Activated CD4-positive, alpha-beta T cell treated with anti-CD3 and anti-CD28 coated beads for 48 hours (primary cell): ENCODE measurements around the gene IRX5.

ENCODE experiments used
- DNase-seq: peaks from one replicate; pipeline ENCODE4 v3.0.0-alpha.2; 2020

IRX5 gene

DNA sequence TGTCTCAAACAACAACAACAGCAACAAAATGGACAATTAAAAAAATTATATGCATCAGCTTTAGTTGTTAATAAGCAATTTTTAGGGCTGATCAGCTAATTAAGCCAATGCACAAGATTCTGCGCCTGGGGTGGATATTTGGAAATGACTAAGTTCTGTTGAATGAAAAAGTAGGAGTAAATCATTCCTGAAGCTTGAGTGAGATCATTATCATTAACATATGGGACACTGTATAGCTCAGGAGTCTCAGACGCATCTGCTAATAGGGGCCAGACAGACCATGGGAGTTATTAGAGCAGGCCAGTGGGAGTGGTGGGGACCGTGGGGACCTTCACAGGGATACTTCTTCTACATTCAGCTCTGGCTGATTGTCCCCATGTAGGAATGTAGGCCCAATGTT, 22.8 kb downstream of the IRX5 start:
- DNase-seq = no peak

DNA sequence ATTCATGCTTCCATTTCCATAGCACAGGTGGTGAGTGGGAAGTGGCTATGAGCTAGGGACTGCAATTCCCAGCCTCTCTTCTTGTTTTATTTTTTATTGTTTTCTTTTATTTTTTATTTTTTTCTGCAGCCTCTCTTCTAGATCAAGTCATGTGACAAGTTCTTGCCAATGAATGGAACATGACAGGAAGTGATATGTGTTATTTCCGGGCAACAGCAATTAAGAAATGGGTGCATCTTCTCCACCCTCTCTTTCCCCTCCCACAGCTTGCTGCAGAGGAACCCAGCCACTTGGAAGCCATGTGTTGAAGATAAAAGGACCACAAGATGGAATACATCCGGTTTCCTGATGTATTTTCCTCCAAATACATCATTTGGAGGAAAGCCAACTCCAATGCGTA, 23.6 kb downstream of the IRX5 start:
- DNase-seq = no peak

- no peak for DNase-seq
Measured at GRCh38 chr16:54955757-54956156, 25.1 kb downstream of the IRX5 start.

DNA sequence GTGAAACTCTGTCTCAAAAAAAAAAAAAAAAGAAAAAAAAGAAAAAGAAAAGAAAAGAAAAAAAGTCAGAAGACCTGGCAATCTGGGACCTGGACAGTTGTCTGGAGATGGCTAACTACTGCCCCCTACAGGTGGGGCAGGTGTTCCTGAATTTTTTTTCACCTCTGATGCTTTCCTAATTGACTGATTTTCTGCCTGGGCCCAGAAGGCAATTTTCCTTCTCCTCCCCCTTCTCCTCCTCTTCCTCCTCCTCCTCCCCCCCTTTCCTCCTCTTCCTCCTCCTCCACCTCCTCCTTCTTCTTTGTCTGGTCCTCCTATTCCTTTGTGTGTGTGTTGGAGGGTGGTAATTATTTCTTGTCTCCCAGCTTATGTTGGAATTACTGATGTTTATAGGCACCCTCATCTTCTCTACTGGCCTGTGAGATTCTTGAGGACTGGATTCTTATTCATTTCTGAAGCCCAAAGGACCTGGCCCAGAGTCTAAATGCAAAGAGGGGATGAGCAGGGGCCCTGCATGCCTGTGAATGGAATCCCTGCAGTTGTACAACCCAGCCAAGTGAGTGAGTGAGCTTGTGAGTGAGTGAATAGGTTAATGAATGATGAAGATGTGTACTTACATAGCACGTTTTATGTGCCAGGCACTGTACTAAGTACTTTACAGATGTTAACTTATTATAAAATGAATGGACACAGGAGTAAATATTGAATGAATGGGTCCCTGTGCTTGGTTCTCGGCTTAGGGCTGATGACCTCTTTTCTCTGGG, 26.9 kb downstream of the IRX5 start:
- DNase-seq = peak; percentile 48

GRCh38 chr16:54962045-54962444, 31.4 kb downstream of the IRX5 start:
- DNase-seq = no peak

DNA sequence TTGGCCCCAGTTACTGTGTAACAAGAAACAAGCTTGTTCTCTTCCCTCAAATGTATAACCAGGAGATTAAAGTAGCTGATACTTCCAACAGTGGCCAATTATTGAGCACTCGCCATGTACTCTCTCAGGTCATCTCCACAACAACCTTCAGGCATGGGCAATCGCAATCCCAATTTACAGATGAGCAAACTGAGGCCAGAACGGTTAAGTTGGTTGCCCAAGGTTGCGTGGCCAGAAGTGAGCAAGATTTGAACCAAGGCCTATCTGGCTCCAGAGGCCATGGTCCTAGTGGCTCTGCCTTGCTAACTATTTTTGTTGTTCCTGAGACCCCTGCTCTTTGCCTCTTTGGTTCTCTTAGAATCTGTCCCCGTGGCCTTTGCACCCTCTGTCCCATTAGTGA, 33.6 kb downstream of the IRX5 start:
- DNase-seq = no peak

GRCh38 chr16:54965464-54965863, 34.8 kb downstream of the IRX5 start:
- DNase-seq = no peak

- DNase-seq = no peak
Measured at GRCh38 chr16:54968011-54968410, 37.3 kb downstream of the IRX5 start.

DNA sequence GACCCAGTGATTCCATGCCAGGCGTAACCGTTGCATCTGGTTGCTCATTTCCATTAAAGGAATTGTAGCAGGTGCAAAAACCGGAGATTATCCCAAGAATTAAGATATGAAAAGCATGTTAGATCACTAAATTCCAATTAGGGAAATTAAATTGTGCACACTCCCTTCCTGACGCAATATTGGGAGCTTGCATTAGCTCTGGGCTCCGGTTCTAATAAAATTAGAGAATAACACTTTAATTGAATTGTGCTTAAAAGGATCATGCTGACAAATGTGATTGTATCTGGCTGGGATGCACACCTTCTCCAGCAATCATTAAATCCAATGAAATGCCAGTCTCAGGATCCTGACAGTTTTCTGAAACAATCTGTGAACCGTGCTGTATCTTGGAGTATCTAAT, 38.1 kb downstream of the IRX5 start:
- DNase-seq = no peak

DNA sequence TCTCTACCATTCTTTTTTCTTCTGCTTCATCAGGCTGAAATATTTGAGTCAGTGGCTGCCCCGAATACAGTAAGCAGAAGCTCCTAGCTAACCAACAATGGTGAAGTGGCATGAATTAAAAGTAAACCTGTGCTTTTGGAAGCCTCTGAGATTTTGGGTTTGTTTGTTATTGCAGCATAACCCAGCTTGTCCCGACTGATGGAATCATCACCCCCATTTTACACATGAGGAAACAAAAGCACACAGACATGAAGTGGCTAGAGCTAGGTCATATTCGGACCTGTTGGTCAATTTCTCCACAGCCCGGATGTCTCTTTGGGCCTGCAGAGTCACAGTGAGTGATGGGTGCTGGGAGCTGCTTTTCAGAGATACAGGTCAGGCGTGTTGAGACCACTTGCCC, 39.4 kb downstream of the IRX5 start:
- DNase-seq = no peak

DNA sequence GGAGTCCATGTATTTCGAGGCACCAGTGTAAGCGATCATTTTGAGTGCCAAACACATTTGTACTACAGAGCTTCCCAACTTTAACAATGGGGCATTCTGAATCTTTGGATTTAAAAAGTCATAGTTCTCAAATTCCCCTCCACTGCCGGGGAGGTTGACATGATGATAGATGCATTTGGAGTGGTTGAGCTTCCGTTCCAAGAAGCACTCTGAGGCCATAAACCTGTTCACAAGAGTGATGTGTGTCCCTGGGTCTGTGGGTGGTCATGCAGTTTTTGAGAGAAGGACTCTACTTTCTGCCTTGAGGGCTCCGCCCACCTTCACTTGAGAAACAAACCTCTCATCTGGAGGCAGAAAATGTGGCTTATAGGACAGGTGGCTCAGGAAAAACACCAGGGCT, 43.7 kb downstream of the IRX5 start:
- DNase-seq = no peak

DNA sequence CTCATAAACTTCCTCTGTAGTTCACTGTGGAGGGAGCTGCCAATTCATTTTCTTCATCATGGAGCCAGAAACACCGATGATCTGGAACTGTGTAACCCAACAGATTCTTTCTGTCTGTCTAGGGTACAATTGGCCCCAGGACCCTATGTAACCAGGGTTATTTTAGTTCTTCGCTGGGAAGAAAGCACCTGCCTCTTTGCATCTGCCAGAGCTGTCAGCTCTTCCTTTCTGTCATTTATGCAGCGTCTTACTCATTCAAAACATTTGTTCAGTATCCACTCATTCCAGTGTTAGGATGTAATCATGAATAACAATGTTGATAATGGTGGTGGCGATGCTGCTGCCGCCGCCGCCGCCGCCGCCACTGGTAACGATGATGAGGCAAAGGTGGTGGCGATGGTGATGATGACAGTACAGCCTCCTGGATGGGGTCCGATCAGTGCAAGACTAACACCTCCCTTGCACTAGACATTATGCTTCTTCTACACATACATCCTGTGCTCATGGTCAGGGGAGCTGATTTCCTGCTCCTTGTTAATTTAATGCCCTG, 46.1 kb downstream of the IRX5 start:
- DNase-seq = no peak

DNA sequence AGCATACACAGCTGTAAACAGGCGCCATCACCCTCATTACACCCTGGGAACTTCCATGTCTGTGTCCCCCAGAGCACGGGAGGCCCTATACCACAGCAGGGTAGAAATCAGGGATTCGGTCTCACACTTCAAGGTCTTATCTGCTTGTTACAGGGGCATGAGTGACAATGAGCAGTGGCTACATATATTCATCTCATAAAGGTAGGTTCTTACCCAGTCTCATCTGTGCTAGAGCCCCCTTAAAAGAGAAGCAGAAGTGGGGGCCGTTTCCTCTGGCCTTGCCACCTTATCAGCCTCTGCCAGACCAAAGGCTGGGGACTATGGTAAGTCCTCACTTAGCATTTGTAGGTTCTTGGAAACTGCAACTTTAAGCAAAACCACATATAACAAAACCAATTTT, 46.5 kb downstream of the IRX5 start:
- DNase-seq = no peak

DNA sequence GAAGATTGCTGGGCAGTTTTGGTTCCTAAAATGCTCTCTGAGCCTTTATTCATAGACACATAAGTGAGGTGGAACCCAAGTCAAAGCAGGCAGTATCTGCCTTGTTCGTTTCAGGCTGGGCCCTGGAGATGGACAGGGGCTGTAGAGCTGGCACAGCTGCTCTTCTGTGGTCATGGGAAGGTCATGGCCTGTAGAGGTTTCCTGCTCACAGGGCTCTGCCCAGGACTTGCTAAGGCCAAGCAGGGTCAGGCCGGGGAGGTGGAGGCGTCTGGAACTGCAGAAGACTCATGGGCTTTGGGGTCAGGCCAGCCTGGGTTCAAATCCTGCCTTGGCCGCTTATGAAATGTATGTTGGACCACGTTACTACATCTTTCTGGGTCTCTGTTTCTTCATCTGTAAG, 50.2 kb downstream of the IRX5 start:
- no peak for DNase-seq
